ENCODE results near the gene TOMM6.

- TF ChIP-seq CTCF (IDR thresholded peaks at IDR 0.05) (no peak), CHD2 (IDR thresholded peaks at IDR 0.05; ENCODE audit: low read length, partially characterized antibody) (no peak), GABPA (IDR thresholded peaks at IDR 0.05; ENCODE audit: low read depth) (no peak), REST (IDR thresholded peaks at IDR 0.05; ENCODE audit: low read depth, low read length) (no peak), EZH2phosphoT487 (IDR thresholded peaks at IDR 0.05; ENCODE audit: borderline replicate concordance, low read depth) (no peak), PBX3 (IDR thresholded peaks at IDR 0.05) (no peak)
Observed at GRCh38 chr6:41757931-41758640, 29.4 kb upstream of the TOMM6 start.

All from SK-N-SH (cell line).